Endodermal cell (in vitro differentiated cells): ENCODE data around the gene RILP. TPM values are rescaled to one million over a fixed set of nuclear protein-coding genes. Genes with fewer than 3 reads are reported as not detected.

ENCODE experiments used
- DNase-seq: peaks from one replicate; pipeline ENCODE4 v3.0.0-alpha.2; 2017
- H3K27ac ChIP-seq: 2 replicates; pipeline ENCODE4 v1.5.1; 2013; ENCODE audit warnings: mild to moderate bottlenecking, low read depth, low read length, moderate library complexity
- H3K27me3 ChIP-seq: 2 replicates; pipeline ENCODE4 v1.6.1; 2013; ENCODE audit warnings: mild to moderate bottlenecking, low read length, moderate library complexity; ENCODE audit not compliant: insufficient read depth, control insufficient read depth, poor library complexity, severe bottlenecking
- H3K36me3 ChIP-seq: 2 replicates; pipeline ENCODE4 v1.7.0; 2013; ENCODE audit warnings: mild to moderate bottlenecking, low read length, moderate library complexity; ENCODE audit not compliant: control insufficient read depth, insufficient read depth
- H3K4me1 ChIP-seq: one replicate; pipeline ENCODE4 v1.7.0; 2013; ENCODE audit warnings: low read length; ENCODE audit not compliant: control insufficient read depth, insufficient read depth
- H3K4me3 ChIP-seq: 2 replicates; pipeline ENCODE4 v1.5.1; 2013; ENCODE audit warnings: mild to moderate bottlenecking, low read length, moderate library complexity
- H3K9ac ChIP-seq: 2 replicates; pipeline ENCODE4 v1.6.1; 2013; ENCODE audit warnings: mild to moderate bottlenecking, low read length, moderate library complexity; ENCODE audit not compliant: poor library complexity, severe bottlenecking; ENCODE audit errors: extremely low read depth
- H3K9me3 ChIP-seq: 2 replicates; pipeline ENCODE4 v1.6.1; 2013; ENCODE audit warnings: mild to moderate bottlenecking, low read length, moderate library complexity; ENCODE audit not compliant: control insufficient read depth
- H3K27ac Mint-ChIP-seq: 2 replicates; pipeline ENCODE4 v1.8.0; 2020; ENCODE audit warnings: mixed read lengths
- H3K27me3 Mint-ChIP-seq: 2 replicates; pipeline ENCODE4 v1.8.0; 2021; ENCODE audit warnings: mild to moderate bottlenecking, mixed read lengths; ENCODE audit not compliant: insufficient read depth
- H3K36me3 Mint-ChIP-seq: 2 replicates; pipeline ENCODE4 v1.8.0; 2020; ENCODE audit warnings: low read depth, mixed read lengths
- H3K4me1 Mint-ChIP-seq: 2 replicates; pipeline ENCODE4 v1.8.0; 2020; ENCODE audit warnings: mixed read lengths
- H3K4me3 Mint-ChIP-seq: 2 replicates; pipeline ENCODE4 v1.8.0; 2020; ENCODE audit warnings: mild to moderate bottlenecking, moderate library complexity, mixed read lengths
- H3K9me3 Mint-ChIP-seq: 2 replicates; pipeline ENCODE4 v1.8.0; 2020; ENCODE audit warnings: mild to moderate bottlenecking, mixed read lengths
- CTCF ChIP-seq: fragments of 200-600 bp; sonication (generic); conservative IDR thresholded peaks from 2 replicates; pipeline ENCODE4 v1.5.0; 2021; ENCODE audit warnings: antibody characterized with exemption, mild to moderate bottlenecking
- WGBS, 2 experiments: methylation state at CpG; one replicate each; pipeline versions ENCODE4 v1.1.5 to v1.1.7; 2013; ENCODE audit warnings: missing lambda C conversion rate in 2 of 2, mixed read lengths in 1 of 2; ENCODE audit not compliant: insufficient coverage in 1 of 2, insufficient read length in 1 of 2; 5-methylcytosine and 5-hydroxymethylcytosine counted together
- total RNA-seq, 2 donors: library from RNA; stranded (reverse); fragmentation: NEBNext Ultra II Directional in 1 of 2; extraction: Animal tissue kit (Norgen Biotek cat#: 25700) in 1 of 2; gene quantifications; 2 replicates in 1 of 2; 3 replicates in 1 of 2; pipeline ENCODE4 v1.2.1, GENCODE V29; 2021

RILP gene
- total RNA-seq, 2 donors from 2014 or later = 1.1 to 3.1 TPM

GRCh38 chr17:1635675-1636465 lies 13.8 kb downstream of the RILP start:
- no peaks in the 10 kb centered on the region for H3K4me1 ChIP-seq
- TF ChIP-seq CTCF = no peak
- no peak overlapping the region for H3K4me3 ChIP-seq
- H3K27me3 ChIP-seq = no peaks in the 10 kb centered on the region
- Mint-ChIP-seq H3K27me3 (peaks cover 12% of the 10 kb centered on the region), H3K36me3 (no peaks in the 10 kb centered on the region), H3K27ac (no peak overlapping the region), H3K4me3 (no peak overlapping the region), H3K4me1 (no peaks in the 10 kb centered on the region), H3K9me3 (no peaks in the 10 kb centered on the region)
- H3K36me3 ChIP-seq = no peaks in the 10 kb centered on the region
- WGBS, 2 experiments = 79 to 86% methylated on average over 6 to 10 of the region's 10 CpGs
- no peak overlapping the region for H3K9ac ChIP-seq
- H3K27ac ChIP-seq = no peak overlapping the region
- no peaks in the 10 kb centered on the region for H3K9me3 ChIP-seq
- no peak for DNase-seq

- DNase-seq = no peak
- Histone ChIP-seq H3K27ac (no peak overlapping the region), H3K27me3 (peaks cover 7% of the 10 kb centered on the region), H3K9ac (no peak overlapping the region), H3K4me1 (no peaks in the 10 kb centered on the region), H3K9me3 (no peaks in the 10 kb centered on the region), H3K4me3 (no peak overlapping the region), H3K36me3 (no peaks in the 10 kb centered on the region)
- no peaks in the 10 kb centered on the region for H3K36me3 Mint-ChIP-seq
- no peak for TF ChIP-seq CTCF
- no peaks in the 10 kb centered on the region for H3K4me1 Mint-ChIP-seq
- H3K27me3 Mint-ChIP-seq = peaks cover 19% of the 10 kb centered on the region
- H3K9me3 Mint-ChIP-seq = no peaks in the 10 kb centered on the region
- 93 to 94% methylated on average over 33 to 45 of the region's 45 CpGs for WGBS, 2 experiments
- H3K27ac Mint-ChIP-seq = no peak overlapping the region
- H3K4me3 Mint-ChIP-seq = no peak overlapping the region
These were observed 14.6 kb downstream of the RILP start for GRCh38 chr17:1634841-1635650.

- no peaks in the 10 kb centered on the region for H3K9me3 Mint-ChIP-seq
These were observed 19.0 kb downstream of the RILP start for GRCh38 chr17:1630662-1631061.

More at GRCh38 chr17:1630662-1631061, 19.0 kb downstream of the RILP start:
- 73 to 79% methylated on average over 4 of the region's 4 CpGs for WGBS, 2 experiments
- H3K9ac ChIP-seq = no peak overlapping the region
- Mint-ChIP-seq H3K36me3 (no peaks in the 10 kb centered on the region), H3K27me3 (peaks cover 30% of the 10 kb centered on the region), H3K4me3 (peak overlapping the region; percentile 79), H3K4me1 (peaks cover 16% of the 10 kb centered on the region), H3K27ac (no peak overlapping the region)
- no peak overlapping the region for H3K27ac ChIP-seq
- no peak for DNase-seq
- peaks cover 24% of the 10 kb centered on the region for H3K27me3 ChIP-seq
- no peak for TF ChIP-seq CTCF
- H3K4me3 ChIP-seq = no peak overlapping the region
- H3K36me3 ChIP-seq = no peaks in the 10 kb centered on the region
- no peaks in the 10 kb centered on the region for H3K4me1 ChIP-seq
- H3K9me3 ChIP-seq = no peaks in the 10 kb centered on the region
